Neural cell (in vitro differentiated cells): ENCODE results near the gene CIITA. TPM values are rescaled to one million over a fixed set of nuclear protein-coding genes. Genes with fewer than 3 reads are reported as not detected.

Experiments used
- H2AFZ ChIP-seq: fragments of 200-600, 300-800 bp; sonication (generic), shearing (Covaris generic); 2 replicates; pipeline ENCODE4 v1.6.0; 2014; ENCODE audit warnings: low read depth, mild to moderate bottlenecking, antibody characterized with exemption, low read length, moderate library complexity
- H3F3A ChIP-seq: fragments of 200-600 bp; shearing (Covaris generic); 2 replicates; pipeline ENCODE4 v1.6.1; 2016; ENCODE audit warnings: mild to moderate bottlenecking, moderate library complexity, mixed read lengths, antibody characterized with exemption, low read length; ENCODE audit not compliant: insufficient read depth, poor library complexity, severe bottlenecking
- H3K27ac ChIP-seq: fragments of 200-600, 300-800 bp; sonication (generic), shearing (Covaris generic); 2 replicates; pipeline ENCODE4 v1.5.1; 2014; ENCODE audit warnings: mild to moderate bottlenecking, low read length, moderate library complexity
- H3K27me3 ChIP-seq: fragments of 300-800, 200-600 bp; sonication (generic), shearing (Covaris generic); 2 replicates; pipeline ENCODE4 v1.6.0; 2014; ENCODE audit warnings: mild to moderate bottlenecking, low read depth, low read length, moderate library complexity; ENCODE audit not compliant: insufficient read depth
- H3K36me3 ChIP-seq: fragments of 300-800, 200-600 bp; sonication (generic), shearing (Covaris generic); 2 replicates; pipeline ENCODE4 v1.5.1; 2014; ENCODE audit warnings: mild to moderate bottlenecking, antibody characterized with exemption, low read length, moderate library complexity; ENCODE audit not compliant: insufficient read depth
- H3K4me2 ChIP-seq: fragments of 300-800, 200-600 bp; sonication (generic), shearing (Covaris generic); 2 replicates; pipeline ENCODE4 v1.6.0; 2014; ENCODE audit warnings: mild to moderate bottlenecking, low read length
- H3K4me3 ChIP-seq: fragments of 300-800, 200-600 bp; sonication (generic), shearing (Covaris generic); 2 replicates; pipeline ENCODE4 v1.5.1; 2014; ENCODE audit warnings: mild to moderate bottlenecking, low read length, moderate library complexity
- H3K79me2 ChIP-seq: fragments of 200-600 bp; shearing (Covaris generic); replicated peaks from 2 replicates; pipeline ENCODE4 v1.6.0; 2014; ENCODE audit warnings: mild to moderate bottlenecking, low read length, moderate library complexity; ENCODE audit not compliant: insufficient read depth
- H3K9ac ChIP-seq: fragments of 300-800, 200-600 bp; sonication (generic), shearing (Covaris generic); 2 replicates; pipeline ENCODE4 v1.6.1; 2016; ENCODE audit warnings: mild to moderate bottlenecking, low read length, mixed read lengths
- H3K9me2 ChIP-seq: fragments of 200-600 bp; shearing (Covaris generic); 2 replicates; pipeline ENCODE4 v1.6.1; 2016; ENCODE audit warnings: mild to moderate bottlenecking, low read length, mixed read lengths; ENCODE audit not compliant: insufficient read depth
- H3K9me3 ChIP-seq: fragments of 200-600, 300-800 bp; sonication (generic), shearing (Covaris generic); 2 replicates; pipeline ENCODE4 v1.6.1; 2016; ENCODE audit warnings: mild to moderate bottlenecking, mixed run types, low read length, moderate library complexity, mixed read lengths
- H4K20me1 ChIP-seq: fragments of 200-600 bp; shearing (Covaris generic); 2 replicates; pipeline ENCODE4 v1.6.1; 2016; ENCODE audit warnings: mild to moderate bottlenecking, mixed run types; ENCODE audit not compliant: insufficient read depth
- EP300 ChIP-seq: fragments of 450-650 bp; conservative IDR thresholded peaks from 2 replicates; pipeline ENCODE4 v1.6.1; 2014; ENCODE audit warnings: antibody characterized with exemption, mild to moderate bottlenecking, moderate library complexity; ENCODE audit not compliant: poor library complexity, severe bottlenecking
- EZH2 ChIP-seq: fragments of 200-600, 300-800 bp; shearing (Covaris generic), sonication (generic); IDR thresholded peaks from 2 replicates; pipeline ENCODE4 v1.6.1; 2014; ENCODE audit warnings: antibody characterized with exemption, low read length, borderline replicate concordance, mild to moderate bottlenecking; ENCODE audit not compliant: insufficient read depth, poor library complexity, severe bottlenecking
- MXI1 ChIP-seq: fragments of 450-650 bp; conservative IDR thresholded peaks from 2 replicates; pipeline ENCODE4 v1.6.1; 2014; ENCODE audit warnings: antibody characterized with exemption, mild to moderate bottlenecking; ENCODE audit not compliant: poor library complexity, severe bottlenecking
- POLR2AphosphoS5 ChIP-seq: IDR thresholded peaks from 2 replicates; pipeline ENCODE4 v1.6.1; 2012
- RAD21 ChIP-seq: fragments of 450-650 bp; conservative IDR thresholded peaks from 2 replicates; pipeline ENCODE4 v1.6.1; 2014; ENCODE audit warnings: antibody characterized with exemption, mild to moderate bottlenecking, moderate library complexity
- SMC3 ChIP-seq: fragments of 450-650 bp; conservative IDR thresholded peaks from 2 replicates; pipeline ENCODE4 v1.6.1; 2014; ENCODE audit warnings: antibody characterized with exemption, mild to moderate bottlenecking, moderate library complexity; ENCODE audit not compliant: poor library complexity
- TAF1 ChIP-seq: IDR thresholded peaks from 2 replicates; pipeline ENCODE4 v1.6.1; 2012; ENCODE audit warnings: low read depth
- polyA plus RNA-seq: library from polyadenylated mRNA; depleted of rRNA; stranded (reverse); fragments of >200 nt; gene quantifications from 2 replicates; pipeline ENCODE4 v1.2.3, GENCODE V29; 2014
- TF ChIP-seq, protein P1 (sequence below): IDR thresholded peaks from 2 replicates; pipeline ENCODE4 v1.6.1; 2012; ENCODE audit warnings: borderline replicate concordance
- TF ChIP-seq, protein P2 (sequence below): fragments of 450-650 bp; IDR thresholded peaks from 2 replicates; pipeline ENCODE4 v1.5.1; 2014; ENCODE audit warnings: antibody characterized with exemption, mild to moderate bottlenecking, moderate library complexity; ENCODE audit not compliant: poor library complexity, severe bottlenecking

The CIITA gene
- polyA plus RNA-seq, 1 donor from 2014 or later, result not detected

DNA sequence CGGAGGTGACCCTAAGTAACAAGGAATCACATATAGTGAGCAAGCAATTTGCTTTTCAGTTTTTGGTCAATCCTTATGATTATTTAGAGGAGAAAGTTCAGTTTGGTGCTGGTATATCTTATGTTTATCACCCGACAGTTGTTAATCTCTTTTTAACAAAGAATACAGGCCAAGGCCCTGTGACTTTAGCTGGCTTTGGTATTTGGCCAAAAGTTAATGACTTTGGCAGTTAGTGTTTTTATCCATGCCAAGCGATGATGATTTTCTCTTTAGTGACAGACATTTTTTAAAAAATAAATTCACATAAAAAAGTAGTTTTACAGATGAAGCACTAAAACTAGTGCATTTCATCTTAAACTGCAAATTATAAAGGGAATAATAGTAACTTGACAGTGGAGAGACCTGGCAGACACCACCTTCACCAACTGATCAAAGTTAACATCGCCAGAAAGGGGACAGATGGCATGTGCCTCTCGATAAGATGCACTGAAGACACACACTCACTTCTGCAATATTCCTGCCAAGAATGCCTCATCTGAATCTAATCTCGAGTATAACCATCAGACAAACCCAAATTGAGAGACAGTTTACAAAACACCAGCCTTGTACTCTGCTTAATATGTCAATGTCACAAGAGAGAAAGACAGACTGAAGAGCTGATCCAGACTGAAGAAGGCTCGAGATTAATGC is 58.4 kb downstream of the CIITA start:
- Histone ChIP-seq H4K20me1 (no peaks in the 10 kb centered on the region), H3K4me2 (no peak overlapping the region)

DNA sequence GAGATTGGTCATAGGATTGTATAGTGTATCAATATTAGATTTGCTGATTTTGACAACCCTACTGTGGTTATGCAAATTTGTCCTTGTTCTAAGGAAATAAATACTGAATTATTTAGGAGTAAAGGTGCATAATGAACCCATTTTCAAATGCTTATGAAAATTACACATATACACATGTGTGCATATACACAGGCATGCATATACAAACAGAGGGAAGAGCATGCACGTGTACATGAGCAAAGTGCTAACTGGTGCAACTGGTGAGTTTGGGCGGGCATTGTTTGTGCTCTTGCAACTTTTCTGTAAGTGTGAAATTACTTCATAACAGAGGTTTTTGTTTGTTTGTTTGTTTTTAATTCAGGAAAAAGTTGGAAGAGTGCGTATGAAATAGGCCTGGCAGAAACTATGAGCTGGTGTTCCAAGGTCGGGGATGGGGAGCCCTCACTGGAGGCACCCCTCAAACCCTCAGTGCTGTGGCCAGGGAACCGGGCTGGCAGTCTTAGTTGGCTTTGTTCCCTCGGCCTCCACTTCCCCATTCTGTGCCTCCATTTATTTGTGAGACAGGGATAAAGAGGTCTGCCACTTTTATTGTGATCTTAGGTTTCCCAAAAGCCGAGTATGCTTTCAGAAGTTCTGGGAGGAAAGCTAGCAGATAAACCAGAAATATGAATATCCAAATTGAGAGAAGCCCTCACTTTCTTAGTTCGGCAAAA is 59.4 kb downstream of the CIITA start:
- H3K4me2 ChIP-seq, result no peak overlapping the region
- peaks cover 9% of the 10 kb centered on the region for H3K79me2 ChIP-seq
- H3K9me3 ChIP-seq, result no peaks in the 10 kb centered on the region
- H4K20me1 ChIP-seq, result no peaks in the 10 kb centered on the region
- no peak overlapping the region for H3K27ac ChIP-seq
- no peaks in the 10 kb centered on the region for H3K27me3 ChIP-seq
- no peak overlapping the region for H3K4me3 ChIP-seq
- H3F3A ChIP-seq, result no peaks in the 10 kb centered on the region
- H3K9ac ChIP-seq, result no peak overlapping the region
- no peaks in the 10 kb centered on the region for H3K36me3 ChIP-seq
- no peak overlapping the region for H2AFZ ChIP-seq
- no peaks in the 10 kb centered on the region for H3K9me2 ChIP-seq
- no peak for TF ChIP-seq SMC3
- no peak for TF ChIP-seq RAD21
- TF ChIP-seq EP300, result no peak
- no peak for TF ChIP-seq TAF1
- TF ChIP-seq, protein P1, sequence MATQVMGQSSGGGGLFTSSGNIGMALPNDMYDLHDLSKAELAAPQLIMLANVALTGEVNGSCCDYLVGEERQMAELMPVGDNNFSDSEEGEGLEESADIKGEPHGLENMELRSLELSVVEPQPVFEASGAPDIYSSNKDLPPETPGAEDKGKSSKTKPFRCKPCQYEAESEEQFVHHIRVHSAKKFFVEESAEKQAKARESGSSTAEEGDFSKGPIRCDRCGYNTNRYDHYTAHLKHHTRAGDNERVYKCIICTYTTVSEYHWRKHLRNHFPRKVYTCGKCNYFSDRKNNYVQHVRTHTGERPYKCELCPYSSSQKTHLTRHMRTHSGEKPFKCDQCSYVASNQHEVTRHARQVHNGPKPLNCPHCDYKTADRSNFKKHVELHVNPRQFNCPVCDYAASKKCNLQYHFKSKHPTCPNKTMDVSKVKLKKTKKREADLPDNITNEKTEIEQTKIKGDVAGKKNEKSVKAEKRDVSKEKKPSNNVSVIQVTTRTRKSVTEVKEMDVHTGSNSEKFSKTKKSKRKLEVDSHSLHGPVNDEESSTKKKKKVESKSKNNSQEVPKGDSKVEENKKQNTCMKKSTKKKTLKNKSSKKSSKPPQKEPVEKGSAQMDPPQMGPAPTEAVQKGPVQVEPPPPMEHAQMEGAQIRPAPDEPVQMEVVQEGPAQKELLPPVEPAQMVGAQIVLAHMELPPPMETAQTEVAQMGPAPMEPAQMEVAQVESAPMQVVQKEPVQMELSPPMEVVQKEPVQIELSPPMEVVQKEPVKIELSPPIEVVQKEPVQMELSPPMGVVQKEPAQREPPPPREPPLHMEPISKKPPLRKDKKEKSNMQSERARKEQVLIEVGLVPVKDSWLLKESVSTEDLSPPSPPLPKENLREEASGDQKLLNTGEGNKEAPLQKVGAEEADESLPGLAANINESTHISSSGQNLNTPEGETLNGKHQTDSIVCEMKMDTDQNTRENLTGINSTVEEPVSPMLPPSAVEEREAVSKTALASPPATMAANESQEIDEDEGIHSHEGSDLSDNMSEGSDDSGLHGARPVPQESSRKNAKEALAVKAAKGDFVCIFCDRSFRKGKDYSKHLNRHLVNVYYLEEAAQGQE, result no peak
- TF ChIP-seq MXI1, result no peak
- no peak for TF ChIP-seq EZH2
- TF ChIP-seq, protein P2, sequence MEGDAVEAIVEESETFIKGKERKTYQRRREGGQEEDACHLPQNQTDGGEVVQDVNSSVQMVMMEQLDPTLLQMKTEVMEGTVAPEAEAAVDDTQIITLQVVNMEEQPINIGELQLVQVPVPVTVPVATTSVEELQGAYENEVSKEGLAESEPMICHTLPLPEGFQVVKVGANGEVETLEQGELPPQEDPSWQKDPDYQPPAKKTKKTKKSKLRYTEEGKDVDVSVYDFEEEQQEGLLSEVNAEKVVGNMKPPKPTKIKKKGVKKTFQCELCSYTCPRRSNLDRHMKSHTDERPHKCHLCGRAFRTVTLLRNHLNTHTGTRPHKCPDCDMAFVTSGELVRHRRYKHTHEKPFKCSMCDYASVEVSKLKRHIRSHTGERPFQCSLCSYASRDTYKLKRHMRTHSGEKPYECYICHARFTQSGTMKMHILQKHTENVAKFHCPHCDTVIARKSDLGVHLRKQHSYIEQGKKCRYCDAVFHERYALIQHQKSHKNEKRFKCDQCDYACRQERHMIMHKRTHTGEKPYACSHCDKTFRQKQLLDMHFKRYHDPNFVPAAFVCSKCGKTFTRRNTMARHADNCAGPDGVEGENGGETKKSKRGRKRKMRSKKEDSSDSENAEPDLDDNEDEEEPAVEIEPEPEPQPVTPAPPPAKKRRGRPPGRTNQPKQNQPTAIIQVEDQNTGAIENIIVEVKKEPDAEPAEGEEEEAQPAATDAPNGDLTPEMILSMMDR, result no peak

More for the DNA sequence above, 58.4 kb downstream of the CIITA start:
- Histone ChIP-seq H3K9me3 (no peaks in the 10 kb centered on the region), H3K4me3 (peak overlapping the region; percentile 22), H3K27me3 (no peaks in the 10 kb centered on the region), H3F3A (no peaks in the 10 kb centered on the region), H2AFZ (no peak overlapping the region), H3K27ac (no peak overlapping the region), H3K79me2 (no peaks in the 10 kb centered on the region), H3K36me3 (no peaks in the 10 kb centered on the region), H3K9me2 (no peaks in the 10 kb centered on the region), H3K9ac (no peak overlapping the region)
- TF ChIP-seq MXI1, result no peak
- TF ChIP-seq EZH2, result no peak
- no peak for TF ChIP-seq EP300
- no peak for TF ChIP-seq RAD21
- TF ChIP-seq, protein P2, result no peak
- TF ChIP-seq POLR2AphosphoS5, result no peak
- no peak for TF ChIP-seq SMC3
- TF ChIP-seq, protein P1, result no peak
- no peak for TF ChIP-seq TAF1
